NCI-H146 (cell line): Measurements from ENCODE around the gene COPS7B.
"Not testable (repeated sequence)": the region's sequence is repeated elsewhere in the genome, so short reads cannot be mapped to it uniquely, and the experiment has no call there.

Source experiments
- DNase-seq: peaks from one replicate; lab custom pipeline; 2025; lab: John Stamatoyannopoulos, UW

Gene COPS7B

DNA sequence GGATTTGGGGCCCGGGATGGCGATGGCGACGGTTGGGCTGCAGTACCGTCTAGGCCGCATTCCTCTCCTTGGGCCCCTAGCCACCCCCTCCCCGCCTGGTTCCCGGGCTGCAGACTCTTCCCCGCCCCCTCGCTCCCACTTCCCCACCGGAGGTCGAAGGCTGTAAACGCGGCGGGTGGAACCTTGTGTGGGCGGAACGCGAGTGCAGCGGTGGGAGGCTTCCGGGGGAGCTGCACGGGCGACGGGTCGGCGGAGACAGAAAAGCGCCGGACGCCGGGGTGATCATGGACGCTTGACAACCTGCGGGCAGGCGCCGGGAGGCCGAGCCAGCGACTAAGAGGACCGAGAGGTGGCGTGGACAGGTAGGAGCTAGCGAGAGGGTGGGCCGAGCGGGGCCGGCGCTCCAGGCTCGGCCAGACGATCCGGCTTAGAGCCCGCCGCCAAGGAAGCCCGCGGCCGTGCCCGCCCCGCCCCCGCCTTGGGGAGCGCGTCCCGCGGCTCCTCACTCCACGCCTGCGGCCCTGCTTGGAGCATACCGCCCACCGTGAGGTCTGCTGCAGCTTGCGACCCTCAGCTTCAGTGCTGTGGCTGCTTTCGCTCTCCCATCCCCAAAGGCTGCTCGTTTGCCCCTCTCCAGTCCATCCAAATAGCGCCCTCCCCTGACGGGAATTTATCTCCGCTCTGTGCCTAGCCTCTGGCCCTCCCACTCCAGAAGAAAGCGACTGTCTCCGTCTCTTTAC is at the start of gene COPS7B:
COPS7B (plus strand) TSS at position 269 of the 740 bp plus-strand sequence. CDS start 2,126 bp downstream, outside the sequence.
- peak; percentile 76 for DNase-seq

DNA sequence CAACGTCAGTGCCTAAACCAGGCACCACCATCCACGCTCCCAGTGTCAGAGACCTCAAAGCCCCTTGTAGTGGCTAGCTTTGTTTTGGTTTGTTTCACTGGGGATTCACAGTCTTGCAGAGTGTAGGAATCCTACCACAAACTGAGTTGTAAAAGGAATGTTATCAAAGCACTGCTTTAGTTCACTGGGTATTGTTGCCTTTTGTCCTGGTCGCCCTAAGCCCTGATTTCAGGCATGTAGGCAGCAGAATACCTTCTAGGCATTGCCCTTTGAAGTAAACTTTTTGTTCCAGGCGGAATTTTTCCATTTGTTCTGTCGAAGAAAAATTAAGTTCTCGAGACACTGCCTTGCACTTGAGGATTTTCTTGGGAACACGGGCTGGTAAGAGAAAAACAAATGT is 48.5 kb upstream of the COPS7B start:
- no peak for DNase-seq

DNA sequence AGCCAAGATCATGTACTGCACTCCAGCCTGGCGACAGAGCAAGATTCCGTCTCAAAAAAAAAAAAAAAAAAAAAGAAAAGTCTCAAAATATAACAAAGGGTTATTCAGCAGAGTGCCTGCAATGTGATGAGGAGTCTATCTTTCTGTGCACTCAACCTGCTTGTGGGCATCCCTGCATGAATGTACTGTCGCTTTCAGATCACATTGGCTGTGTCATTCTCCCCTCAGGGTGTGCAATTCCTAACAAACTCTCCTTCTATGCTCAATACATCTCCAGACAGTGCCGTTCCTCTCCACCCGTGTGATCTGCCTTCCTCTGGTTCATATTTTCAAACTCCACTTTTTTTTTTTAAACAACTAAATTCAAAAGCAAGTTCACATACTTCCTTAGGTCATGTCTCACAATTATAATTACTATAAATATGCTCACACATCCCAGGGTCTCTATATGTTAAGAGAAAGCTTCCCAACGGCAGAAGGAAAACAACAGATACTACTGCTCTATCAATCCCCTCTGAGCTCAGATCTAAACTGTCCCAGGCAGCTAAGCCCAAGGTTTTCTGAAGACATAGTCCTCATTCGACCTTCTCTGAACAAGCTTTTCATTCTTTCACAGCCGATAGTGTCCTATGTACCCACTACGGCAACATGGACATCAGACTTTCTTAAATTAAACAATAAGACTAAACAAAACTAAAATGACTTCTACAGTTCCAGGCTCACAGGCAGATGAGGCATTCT is 42.7 kb upstream of the COPS7B start:
- no peak for DNase-seq

DNA sequence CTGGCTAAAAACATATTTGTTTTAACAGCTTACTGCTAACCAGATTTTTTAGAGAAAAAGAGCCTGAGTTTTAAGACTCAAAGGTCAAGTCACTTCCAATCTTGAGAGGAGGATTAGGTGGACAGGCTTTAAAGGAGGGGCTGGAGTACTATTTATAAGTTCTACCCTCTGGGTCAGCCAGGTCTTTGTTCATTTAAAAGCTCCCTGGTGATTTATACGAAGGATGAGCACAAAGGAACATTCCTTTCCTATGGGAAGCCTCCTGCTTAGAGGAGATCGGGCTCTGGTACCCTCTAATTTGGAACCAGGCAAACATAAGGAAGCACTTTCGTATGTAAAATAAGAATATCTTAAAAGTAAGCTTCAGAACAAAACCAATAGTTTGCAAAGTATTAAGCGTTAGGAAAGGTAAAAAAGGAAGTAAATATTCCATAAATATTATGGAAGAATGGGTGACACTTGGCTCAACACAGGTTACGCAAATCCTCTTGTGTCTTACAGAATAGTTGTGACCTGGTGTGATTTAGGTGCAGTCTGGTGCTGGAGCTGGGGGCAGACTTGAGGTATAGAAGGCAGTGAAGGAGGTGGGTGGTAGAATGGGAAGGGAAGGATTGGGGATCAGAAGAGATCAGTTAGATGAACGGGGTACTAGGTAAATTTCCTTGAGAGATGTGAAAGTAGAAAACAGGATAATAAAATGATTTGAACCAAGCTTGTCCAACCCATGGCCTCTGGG is 40.8 kb upstream of the COPS7B start:
- no peak for DNase-seq

- not testable (repeated sequence) for DNase-seq
Measured at GRCh38 chr2:231748153-231748896, 37.9 kb upstream of the COPS7B start.

DNA sequence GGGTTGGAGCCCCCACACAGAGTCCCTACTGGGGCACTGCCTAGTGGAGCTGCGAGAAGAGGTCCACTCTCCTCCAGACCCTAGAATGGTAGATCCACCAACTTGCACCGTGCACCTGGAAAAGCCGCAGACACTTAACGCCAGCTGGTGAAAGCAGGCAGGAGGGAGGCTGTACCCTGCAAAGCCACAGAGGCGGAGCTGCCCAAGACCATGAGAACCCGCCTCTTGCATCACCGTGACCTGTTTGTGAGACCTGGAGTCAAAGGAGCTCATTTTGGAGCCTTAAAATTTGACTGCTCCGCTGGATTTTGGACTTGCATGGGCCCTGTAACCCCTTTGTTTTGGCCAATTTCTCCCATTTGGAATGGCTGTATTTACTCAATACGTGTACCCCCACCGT is 37.2 kb upstream of the COPS7B start:
- not testable (repeated sequence) for DNase-seq

DNA sequence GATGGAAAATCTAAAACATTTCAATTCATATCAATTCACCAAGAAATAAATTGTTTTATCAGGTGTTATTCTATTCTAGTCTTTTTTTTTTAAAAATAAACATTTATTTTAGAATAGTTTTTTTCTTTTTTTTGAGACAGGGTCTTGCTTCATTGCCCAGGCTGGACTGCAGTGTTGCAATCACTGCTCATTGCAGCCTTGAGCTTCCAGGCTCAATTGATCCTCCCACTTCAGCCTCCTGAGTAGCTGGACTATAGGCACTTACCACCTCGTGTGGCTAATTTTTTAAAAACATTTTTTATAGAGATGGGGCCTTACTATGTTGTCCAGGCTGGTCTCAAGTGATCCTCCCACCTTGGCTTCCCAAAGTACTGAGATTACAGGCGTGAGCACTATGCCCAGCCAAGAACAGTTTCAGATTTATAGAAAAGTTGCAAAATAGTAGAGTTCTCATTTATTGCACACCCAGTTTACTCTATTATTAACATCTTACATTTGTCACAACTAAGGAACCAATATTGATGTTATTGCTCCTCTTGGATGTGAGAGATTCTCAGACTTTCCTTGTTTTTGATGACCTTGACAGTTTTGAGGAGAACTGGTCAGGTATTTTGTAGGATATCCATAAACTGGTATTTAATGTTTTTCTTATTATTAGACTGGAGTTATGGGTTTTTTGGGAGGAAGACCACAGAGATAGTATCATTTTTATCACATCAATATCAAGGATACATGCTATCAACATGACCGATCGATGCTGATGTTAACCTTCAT is 35.0 kb upstream of the COPS7B start:
- no peak for DNase-seq

DNA sequence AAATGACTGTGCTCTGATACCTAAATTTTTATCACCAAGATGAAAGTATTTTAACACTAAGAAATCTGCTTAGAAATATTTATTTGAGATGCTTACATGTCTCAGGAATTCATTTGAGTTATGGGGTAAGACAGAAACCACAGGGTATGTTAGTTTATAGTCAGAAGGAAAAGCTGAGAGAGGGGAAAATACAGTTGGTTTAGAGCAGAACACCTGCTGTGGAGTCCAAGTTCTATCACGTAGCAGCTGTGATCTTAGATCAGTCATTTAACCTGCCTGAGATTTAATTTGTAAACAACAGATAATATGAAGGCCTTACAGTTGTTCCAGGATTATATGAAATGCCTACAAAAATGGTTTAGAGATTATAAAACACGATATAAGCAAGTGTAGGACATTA is 34.2 kb upstream of the COPS7B start:
- DNase-seq = no peak

GRCh38 chr2:231761735-231762134 is 24.5 kb upstream of the COPS7B start:
- DNase-seq = no peak

DNA sequence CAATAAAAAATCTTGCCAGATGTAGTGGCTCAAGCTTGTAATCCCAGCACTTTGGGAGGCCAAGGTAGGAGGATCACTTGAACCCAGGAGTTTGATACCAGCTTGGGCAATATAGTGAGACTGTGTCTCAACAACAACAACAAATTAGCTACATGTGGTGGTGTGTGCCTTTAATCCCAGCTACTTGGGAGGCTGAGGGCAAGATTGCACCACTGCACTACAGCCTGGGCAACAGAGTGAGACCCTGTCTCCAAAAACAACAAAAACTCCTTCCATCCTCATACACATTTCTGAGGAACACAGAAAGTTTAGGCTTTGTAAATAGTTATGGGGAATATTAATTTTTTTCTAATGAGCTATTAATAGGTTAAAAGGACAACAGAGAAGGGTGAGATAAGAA is 22.1 kb upstream of the COPS7B start:
- no peak for DNase-seq

GRCh38 chr2:231764760-231765159 is 21.5 kb upstream of the COPS7B start:
- DNase-seq = no peak

GRCh38 chr2:231765496-231765929 is 20.7 kb upstream of the COPS7B start:
- DNase-seq = no peak

DNA sequence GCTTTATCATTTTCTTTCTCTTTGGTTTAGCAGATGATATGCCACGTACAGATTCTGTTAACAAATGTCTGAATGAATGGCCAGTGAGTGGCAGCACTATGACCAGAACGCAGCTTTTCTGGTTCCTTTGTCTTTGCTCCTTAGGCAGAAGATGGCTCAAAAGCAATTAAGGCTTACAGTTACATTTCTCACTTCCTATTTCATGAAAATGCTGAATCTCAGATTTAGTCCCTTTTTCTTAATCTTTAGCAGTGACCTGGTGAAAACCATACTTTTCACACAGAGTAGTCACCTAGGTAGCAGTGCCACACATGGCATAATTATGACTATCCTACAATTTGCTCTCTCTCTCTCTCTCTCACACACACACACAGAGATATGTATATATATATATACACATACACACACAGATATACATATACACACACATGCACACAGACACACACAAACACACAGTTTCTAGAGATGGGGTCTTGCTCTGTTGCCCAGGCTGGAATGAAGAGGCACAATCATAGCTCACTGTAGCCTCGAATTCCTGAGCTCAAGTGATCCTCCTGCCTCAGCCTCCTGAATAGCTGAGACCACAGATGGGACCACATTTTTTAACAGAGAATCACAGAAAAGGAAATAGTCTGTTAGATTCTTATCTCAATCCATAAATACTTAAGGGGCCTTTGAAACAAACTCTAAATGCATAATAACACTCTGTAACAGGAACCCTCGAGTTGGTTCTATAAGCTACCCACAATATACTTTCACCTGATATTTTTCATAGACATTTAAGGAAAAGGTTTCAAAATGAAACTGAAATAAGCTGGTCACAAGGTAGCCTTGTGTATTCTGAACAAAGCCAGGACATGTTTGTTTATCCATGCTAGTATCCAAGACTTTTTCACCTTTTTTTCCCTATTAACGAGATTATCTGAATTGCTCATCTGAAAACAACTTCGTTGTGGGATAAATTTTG is 16.8 kb upstream of the COPS7B start:
- no peak for DNase-seq

GRCh38 chr2:231780123-231780908 is 5.9 kb upstream of the COPS7B start:
- DNase-seq = no peak

DNA sequence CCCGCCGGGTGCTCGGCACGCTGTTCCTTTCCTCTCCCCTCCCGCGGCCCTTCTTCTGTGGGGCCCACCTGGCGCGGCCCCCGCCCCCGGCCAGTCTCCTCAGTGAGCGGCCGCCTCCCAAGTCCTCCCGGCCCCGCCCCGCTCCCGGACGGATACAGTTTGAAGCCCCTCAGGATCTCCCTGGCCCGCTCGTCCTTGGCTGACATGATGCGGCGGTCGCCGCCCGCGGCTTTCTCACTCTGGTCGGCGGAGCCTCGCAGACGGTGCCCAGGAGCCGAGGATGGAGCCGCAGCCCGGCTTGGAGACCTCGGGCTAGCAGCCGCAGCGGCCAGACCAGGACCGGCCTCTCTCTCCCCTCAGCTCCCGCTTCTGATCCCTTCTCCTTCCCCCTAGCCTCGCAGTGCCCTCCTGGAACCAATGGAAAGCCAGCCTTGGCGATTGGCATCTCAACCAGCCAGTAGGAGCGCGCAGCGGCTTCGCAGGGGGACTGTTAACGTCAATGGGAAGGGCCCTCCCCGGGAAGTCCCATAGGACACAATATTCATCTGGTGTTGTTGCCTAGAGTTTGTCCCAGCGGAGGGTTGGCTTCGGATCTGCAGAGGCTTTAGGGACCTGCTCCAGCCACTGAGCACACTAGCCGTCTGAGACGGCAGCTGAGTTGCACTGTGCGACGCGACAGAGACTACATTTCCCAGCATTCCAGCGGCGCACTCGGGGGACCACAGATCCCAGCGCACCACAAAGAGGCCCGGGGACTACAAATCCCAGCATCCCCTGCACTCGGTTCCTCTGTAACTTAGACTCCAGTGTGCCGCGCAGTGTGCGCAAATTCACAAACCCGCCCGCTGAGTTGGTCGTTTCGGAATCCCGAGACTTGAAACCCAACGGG is 5.1 kb upstream of the COPS7B start, which contains the start of gene PDE6D:
PDE6D (minus strand) TSS at position 374 of the 889 bp plus-strand sequence; CDS start at position 206, 168 bp downstream.
- peak; percentile 93 for DNase-seq

DNA sequence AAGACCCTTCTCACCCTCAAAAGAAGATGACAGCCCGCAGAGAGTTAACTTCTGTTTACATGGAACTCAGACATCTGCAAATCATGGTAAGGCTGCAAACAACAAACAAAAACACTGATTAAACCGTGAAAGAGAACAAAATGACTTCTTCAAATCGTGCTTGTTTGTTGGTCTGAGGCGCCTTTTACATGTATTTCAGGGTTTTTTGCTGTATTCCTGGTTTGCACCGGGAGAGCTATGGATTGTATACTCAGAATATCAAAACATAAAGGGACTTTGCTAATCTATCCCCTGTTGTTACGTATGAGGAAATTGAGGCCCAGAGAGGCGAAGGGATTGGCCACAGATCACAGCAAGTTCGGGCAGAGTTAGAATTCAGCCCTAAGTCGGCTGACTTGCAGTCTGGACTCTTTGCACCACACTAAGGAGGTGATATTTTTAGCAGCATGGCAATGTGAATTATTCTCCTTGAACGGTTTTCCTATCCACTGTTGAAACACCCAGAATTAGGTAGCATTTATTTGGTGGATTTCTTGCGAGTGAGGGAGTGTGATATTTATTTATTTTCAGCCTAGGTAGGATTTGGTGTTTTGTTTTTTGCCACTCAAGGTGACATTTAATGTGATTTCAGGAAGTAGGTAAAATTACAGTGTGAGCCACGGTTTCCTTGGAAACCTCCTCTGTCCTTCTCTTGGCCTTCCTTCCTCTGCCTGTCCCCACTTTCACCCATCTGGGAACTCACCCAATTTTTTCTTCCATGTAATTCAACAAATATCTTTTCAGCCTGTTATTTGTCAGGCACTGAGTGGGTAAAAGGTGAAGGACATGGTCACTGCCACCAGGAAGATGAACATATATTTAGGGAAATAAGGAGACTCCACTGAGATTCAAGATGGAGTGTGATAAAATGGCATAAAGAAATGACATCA is 4.2 kb upstream of the COPS7B start:
- DNase-seq = no peak

GRCh38 chr2:231785413-231785812 is 832 bp upstream of the COPS7B start:
- no peak for DNase-seq
